ENCODE results near the gene TRIM13.
"Not testable (repeated sequence)": the region's sequence is repeated elsewhere in the genome, so short reads cannot be mapped to it uniquely, and the experiment has no call there.

Gene TRIM13

DNA sequence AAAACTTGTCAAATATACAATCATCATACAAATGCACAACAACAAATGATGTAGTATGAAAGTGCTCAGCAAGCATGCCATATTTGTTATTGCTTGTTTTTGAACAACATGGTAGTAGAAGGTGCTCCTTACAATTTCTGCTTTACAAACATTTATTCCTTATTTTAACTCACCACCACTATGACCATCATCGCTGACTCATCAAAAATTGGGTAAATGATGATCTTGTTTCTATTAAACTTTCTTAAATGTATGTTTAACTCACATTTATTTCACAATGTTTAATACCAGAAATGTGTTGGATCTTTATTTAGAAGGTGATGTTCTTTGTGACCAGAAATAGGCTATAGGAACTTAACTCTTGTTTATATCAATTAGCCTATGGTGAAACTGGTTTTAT lies 63.9 kb downstream of the TRIM13 start:
- no peak for DNase-seq (ENCODE audit: low read depth)

DNA sequence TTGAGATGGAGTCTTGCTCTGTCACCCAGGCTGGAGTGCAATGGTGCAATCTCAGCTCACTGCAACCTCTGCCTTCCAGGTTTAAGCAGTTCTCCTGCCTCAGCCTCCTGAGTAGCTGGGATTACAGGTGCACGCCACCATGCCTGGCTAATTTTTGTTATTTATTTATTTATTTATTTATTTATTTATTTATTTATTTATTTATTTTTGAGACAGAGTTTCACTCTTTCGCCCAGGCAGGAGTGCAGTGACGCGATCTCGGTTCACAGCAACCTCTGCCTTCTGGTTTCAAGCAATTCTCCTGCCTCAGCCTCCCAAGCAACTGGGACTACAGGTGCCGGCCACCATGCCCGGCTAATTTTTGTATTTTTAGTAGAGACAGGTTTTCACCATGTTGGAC lies 65.5 kb downstream of the TRIM13 start:
- not testable (repeated sequence) for DNase-seq (ENCODE audit: low read depth)

DNA sequence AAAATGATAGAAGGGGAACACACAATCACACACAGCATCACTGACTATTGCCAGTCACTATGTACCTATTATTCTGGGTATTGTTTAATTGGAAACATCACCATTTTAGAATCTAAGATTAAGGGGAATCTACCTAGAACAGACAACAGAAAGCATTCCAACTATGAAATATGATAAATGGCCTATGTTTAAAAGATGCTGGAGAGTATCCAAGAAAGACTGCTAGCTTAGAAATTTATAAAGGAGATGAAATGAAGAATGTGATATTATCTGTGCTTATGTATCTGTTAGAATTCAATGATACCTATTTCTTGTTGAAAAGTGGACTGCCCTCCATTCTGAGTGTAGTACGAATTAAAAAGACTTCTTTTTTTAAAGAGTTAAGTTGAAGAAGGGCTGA lies 68.9 kb downstream of the TRIM13 start:
- no peak for DNase-seq (ENCODE audit: low read depth)

Data from iris pigment epithelial cell (primary cell).